GM18499 (cell line): ENCODE results near the gene CFAP43.

ENCODE experiments used
- ATAC-seq: cut with Tn5 transposase; IDR thresholded peaks from one replicate; pipeline ENCODE4 v1.9.1; 2021; ENCODE audit warnings: moderate number of reproducible peaks; ENCODE audit not compliant: insufficient read depth, unreplicated experiment

Gene CFAP43

GRCh38 chr10:104104418-104104817, 127.7 kb downstream of the CFAP43 start:
- ATAC-seq, result no peak

GRCh38 chr10:104103956-104104355, 128.2 kb downstream of the CFAP43 start:
- no peak for ATAC-seq

- no peak for ATAC-seq
Measured at GRCh38 chr10:104101902-104102301, 130.3 kb downstream of the CFAP43 start.

GRCh38 chr10:104100795-104101194, 131.4 kb downstream of the CFAP43 start:
- ATAC-seq, result no peak

GRCh38 chr10:104099941-104100340, 132.2 kb downstream of the CFAP43 start:
- ATAC-seq, result no peak

- no peak for ATAC-seq
Measured at GRCh38 chr10:104099269-104099668, 132.9 kb downstream of the CFAP43 start.

- no peak for ATAC-seq
Measured at GRCh38 chr10:104098358-104098925, 133.7 kb downstream of the CFAP43 start.

- no peak for ATAC-seq
Measured at GRCh38 chr10:104096692-104097091, 135.5 kb downstream of the CFAP43 start.

- ATAC-seq, result no peak
Measured at GRCh38 chr10:104092749-104093148, 139.4 kb downstream of the CFAP43 start.

- no peak for ATAC-seq
Measured at GRCh38 chr10:104090611-104091010, 141.6 kb downstream of the CFAP43 start.

- no peak for ATAC-seq
Measured at GRCh38 chr10:104089621-104090020, 142.5 kb downstream of the CFAP43 start.

GRCh38 chr10:104088239-104088638, 143.9 kb downstream of the CFAP43 start:
- no peak for ATAC-seq

GRCh38 chr10:104085801-104086400, 146.3 kb downstream of the CFAP43 start, which contains the start of gene COL17A1:
Gene COL17A1 (minus strand): TSS chr10:104085880. CDS start chr10:104080673, 5,207 bp downstream.
- no peak for ATAC-seq

GRCh38 chr10:104084482-104085142, 147.6 kb downstream of the CFAP43 start:
- no peak for ATAC-seq

- no peak for ATAC-seq
Measured at GRCh38 chr10:104081998-104082397, 150.2 kb downstream of the CFAP43 start.

- no peak for ATAC-seq
Measured at GRCh38 chr10:104080762-104081161, 151.4 kb downstream of the CFAP43 start.
